Endodermal cell (in vitro differentiated cells): ENCODE data around the gene GH2. TPM values are rescaled to one million over a fixed set of nuclear protein-coding genes. Genes with fewer than 3 reads are reported as not detected.
"Not testable (repeated sequence)": the region's sequence is repeated elsewhere in the genome, so short reads cannot be mapped to it uniquely, and the experiment has no call there.

Source experiments
- DNase-seq: peaks from one replicate; pipeline ENCODE4 v3.0.0-alpha.2; 2017
- H3K27ac ChIP-seq: 2 replicates; pipeline ENCODE4 v1.5.1; 2013; ENCODE audit warnings: mild to moderate bottlenecking, low read depth, low read length, moderate library complexity
- H3K27me3 ChIP-seq: 2 replicates; pipeline ENCODE4 v1.6.1; 2013; ENCODE audit warnings: mild to moderate bottlenecking, low read length, moderate library complexity; ENCODE audit not compliant: insufficient read depth, control insufficient read depth, poor library complexity, severe bottlenecking
- H3K36me3 ChIP-seq: 2 replicates; pipeline ENCODE4 v1.7.0; 2013; ENCODE audit warnings: mild to moderate bottlenecking, low read length, moderate library complexity; ENCODE audit not compliant: control insufficient read depth, insufficient read depth
- H3K4me1 ChIP-seq: one replicate; pipeline ENCODE4 v1.7.0; 2013; ENCODE audit warnings: low read length; ENCODE audit not compliant: control insufficient read depth, insufficient read depth
- H3K4me3 ChIP-seq: 2 replicates; pipeline ENCODE4 v1.5.1; 2013; ENCODE audit warnings: mild to moderate bottlenecking, low read length, moderate library complexity
- H3K9ac ChIP-seq: 2 replicates; pipeline ENCODE4 v1.6.1; 2013; ENCODE audit warnings: mild to moderate bottlenecking, low read length, moderate library complexity; ENCODE audit not compliant: poor library complexity, severe bottlenecking; ENCODE audit errors: extremely low read depth
- H3K9me3 ChIP-seq: 2 replicates; pipeline ENCODE4 v1.6.1; 2013; ENCODE audit warnings: mild to moderate bottlenecking, low read length, moderate library complexity; ENCODE audit not compliant: control insufficient read depth
- H3K27ac Mint-ChIP-seq: 2 replicates; pipeline ENCODE4 v1.8.0; 2020; ENCODE audit warnings: mixed read lengths
- H3K27me3 Mint-ChIP-seq: 2 replicates; pipeline ENCODE4 v1.8.0; 2021; ENCODE audit warnings: mild to moderate bottlenecking, mixed read lengths; ENCODE audit not compliant: insufficient read depth
- H3K36me3 Mint-ChIP-seq: 2 replicates; pipeline ENCODE4 v1.8.0; 2020; ENCODE audit warnings: low read depth, mixed read lengths
- H3K4me1 Mint-ChIP-seq: 2 replicates; pipeline ENCODE4 v1.8.0; 2020; ENCODE audit warnings: mixed read lengths
- H3K4me3 Mint-ChIP-seq: 2 replicates; pipeline ENCODE4 v1.8.0; 2020; ENCODE audit warnings: mild to moderate bottlenecking, moderate library complexity, mixed read lengths
- H3K9me3 Mint-ChIP-seq: 2 replicates; pipeline ENCODE4 v1.8.0; 2020; ENCODE audit warnings: mild to moderate bottlenecking, mixed read lengths
- WGBS, 2 experiments: methylation state at CpG; one replicate each; pipeline versions ENCODE4 v1.1.5 to v1.1.7; 2013; ENCODE audit warnings: missing lambda C conversion rate in 2 of 2, mixed read lengths in 1 of 2; ENCODE audit not compliant: insufficient coverage in 1 of 2, insufficient read length in 1 of 2; 5-methylcytosine and 5-hydroxymethylcytosine counted together
- total RNA-seq, 2 donors: library from RNA; stranded (reverse); fragmentation: NEBNext Ultra II Directional in 1 of 2; extraction: Animal tissue kit (Norgen Biotek cat#: 25700) in 1 of 2; gene quantifications; 2 replicates in 1 of 2; 3 replicates in 1 of 2; pipeline ENCODE4 v1.2.1, GENCODE V29; 2021
- TF ChIP-seq, protein P1 (sequence below): fragments of 200-600 bp; sonication (generic); conservative IDR thresholded peaks from 2 replicates; pipeline ENCODE4 v1.5.0; 2021; ENCODE audit warnings: antibody characterized with exemption, mild to moderate bottlenecking

The GH2 gene
- total RNA-seq, 2 donors from 2014 or later = 0.42 to 0.49 TPM

DNA sequence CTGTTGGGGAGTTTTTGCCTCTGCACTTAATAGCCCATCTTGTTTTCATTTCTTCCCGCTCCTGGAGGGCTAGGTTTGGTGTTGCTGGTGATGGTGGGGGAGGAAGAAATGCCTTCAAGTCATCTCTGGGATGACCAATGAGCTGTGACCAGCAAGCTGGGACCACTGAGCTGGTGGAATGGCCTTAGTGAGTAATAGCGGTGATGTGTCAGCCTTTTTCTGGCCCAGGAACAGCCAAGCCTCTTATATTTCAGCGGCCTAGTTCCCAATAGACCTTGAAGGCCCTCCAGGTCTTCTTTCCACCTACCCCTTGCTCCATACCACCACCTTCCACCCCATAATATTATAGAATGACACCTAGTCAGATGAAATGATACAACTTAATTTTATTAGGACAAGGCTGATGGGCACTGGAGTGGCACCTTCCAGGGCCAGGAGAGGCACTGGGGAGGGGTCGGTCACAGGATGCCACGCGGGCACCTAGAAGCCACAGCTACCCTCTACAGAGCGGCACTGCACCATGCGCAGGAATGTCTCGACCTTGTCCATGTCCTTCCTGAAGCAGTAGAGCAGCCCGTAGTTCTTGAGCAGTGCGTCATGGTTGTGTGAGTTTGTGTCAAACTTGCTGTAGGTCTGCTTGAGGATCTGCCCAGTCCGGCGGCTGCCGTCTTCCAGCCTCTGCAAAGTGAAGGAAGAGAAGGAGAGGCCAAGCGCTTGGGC is 9.9 kb downstream of the GH2 start:
- H3K36me3 ChIP-seq, H3K27ac Mint-ChIP-seq, H3K27ac ChIP-seq, H3K4me3 ChIP-seq, H3K4me1 Mint-ChIP-seq, DNase-seq, H3K9me3 Mint-ChIP-seq, H3K9me3 ChIP-seq, H3K27me3 ChIP-seq, H3K4me1 ChIP-seq, H3K4me3 Mint-ChIP-seq, H3K36me3 Mint-ChIP-seq, H3K9ac ChIP-seq, H3K27me3 Mint-ChIP-seq: not testable (repeated sequence)
- WGBS, 2 experiments = 95 to 98% methylated on average over 4 to 9 of the region's 15 CpGs

DNA sequence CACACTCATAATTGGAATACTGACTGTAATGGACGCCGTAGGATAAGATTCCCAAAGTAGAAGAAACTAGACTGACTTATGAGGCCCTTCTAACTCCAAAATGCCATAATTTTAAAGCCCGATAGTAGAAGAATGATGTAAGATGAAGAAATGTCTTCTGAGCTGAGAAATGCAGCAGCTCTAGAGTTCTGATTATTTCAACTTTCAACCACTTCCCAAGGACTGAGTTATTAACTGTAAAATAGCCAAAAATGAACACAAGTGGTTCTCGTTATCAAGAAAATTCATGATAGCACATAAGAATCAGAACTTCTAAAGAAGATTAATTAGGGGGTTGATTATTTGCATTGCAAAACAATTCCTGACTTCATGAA is 11.5 kb downstream of the GH2 start:
- H3K9me3 Mint-ChIP-seq, H3K4me3 Mint-ChIP-seq, DNase-seq, H3K9me3 ChIP-seq, H3K36me3 Mint-ChIP-seq, H3K9ac ChIP-seq, H3K4me1 ChIP-seq, H3K27me3 Mint-ChIP-seq, H3K4me1 Mint-ChIP-seq, H3K27ac Mint-ChIP-seq, H3K4me3 ChIP-seq, H3K27me3 ChIP-seq, H3K36me3 ChIP-seq, H3K27ac ChIP-seq: not testable (repeated sequence)
- 95 to 100% methylated on average over 4 of the region's 4 CpGs for WGBS, 2 experiments

DNA sequence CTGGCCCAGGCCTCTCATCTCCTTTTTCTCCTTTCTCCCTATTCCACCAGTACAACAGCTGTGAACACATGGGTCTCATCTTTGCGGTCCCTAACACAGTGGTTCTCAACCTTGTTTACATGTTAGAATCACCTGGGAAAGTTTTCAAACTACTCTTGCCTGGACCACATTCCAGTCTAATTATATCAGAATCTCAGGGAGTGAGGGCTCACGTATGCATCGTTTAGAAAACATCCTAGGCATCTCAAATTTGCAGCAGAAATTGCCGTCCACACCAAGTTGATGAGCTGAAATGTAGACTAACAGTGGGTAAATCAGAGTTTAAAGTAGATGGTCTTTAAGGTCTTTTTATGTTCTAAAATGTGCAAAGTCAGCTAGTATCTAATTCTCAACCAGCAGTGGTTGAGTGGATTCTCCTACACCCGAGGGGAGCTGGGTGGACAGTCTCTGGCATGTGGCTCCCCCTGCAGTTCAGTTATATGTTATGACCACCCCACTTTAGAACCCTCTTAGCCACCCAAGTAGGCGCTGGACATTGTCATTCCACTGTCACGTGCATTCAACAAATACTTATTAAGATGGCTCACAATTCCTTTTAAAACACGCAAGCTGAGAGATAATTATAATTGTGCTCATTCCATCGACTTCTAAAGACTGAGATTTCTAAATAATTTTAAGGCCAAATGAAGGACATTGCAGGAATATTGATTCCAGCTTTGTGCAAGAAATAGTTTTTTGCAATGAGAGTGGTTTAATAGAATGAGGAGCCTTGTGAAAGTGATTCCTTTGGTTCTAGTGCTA is 12.1 kb downstream of the GH2 start:
- not testable (repeated sequence) for H3K27me3 ChIP-seq

DNA sequence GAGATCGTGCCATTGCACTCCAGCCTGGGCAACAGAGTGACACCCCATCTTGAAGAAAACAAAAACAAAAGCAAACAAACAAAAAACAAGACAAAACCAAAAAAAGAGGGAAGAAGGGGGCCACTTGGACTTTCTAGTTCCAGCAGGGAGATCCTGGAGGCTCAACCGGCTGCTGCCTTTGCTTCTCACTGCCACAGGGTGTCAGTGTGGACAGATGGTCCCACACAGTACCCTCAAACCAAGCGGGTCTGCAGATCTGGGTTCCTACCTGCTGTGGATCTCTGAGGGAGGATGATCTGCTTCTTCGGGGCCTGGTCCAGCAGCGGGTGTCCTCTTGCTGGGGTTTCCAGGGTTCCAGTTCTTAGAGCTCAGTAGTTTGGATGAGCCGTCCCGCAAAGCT is 15.1 kb downstream of the GH2 start:
- H3K9ac ChIP-seq, H3K36me3 ChIP-seq, H3K36me3 Mint-ChIP-seq, H3K27ac ChIP-seq, H3K4me1 ChIP-seq, H3K27me3 ChIP-seq, H3K4me3 Mint-ChIP-seq, H3K9me3 Mint-ChIP-seq, H3K4me3 ChIP-seq, H3K27ac Mint-ChIP-seq, H3K27me3 Mint-ChIP-seq, H3K9me3 ChIP-seq, H3K4me1 Mint-ChIP-seq: not testable (repeated sequence)
- peak; percentile 82 for DNase-seq
- TF ChIP-seq, protein P1, sequence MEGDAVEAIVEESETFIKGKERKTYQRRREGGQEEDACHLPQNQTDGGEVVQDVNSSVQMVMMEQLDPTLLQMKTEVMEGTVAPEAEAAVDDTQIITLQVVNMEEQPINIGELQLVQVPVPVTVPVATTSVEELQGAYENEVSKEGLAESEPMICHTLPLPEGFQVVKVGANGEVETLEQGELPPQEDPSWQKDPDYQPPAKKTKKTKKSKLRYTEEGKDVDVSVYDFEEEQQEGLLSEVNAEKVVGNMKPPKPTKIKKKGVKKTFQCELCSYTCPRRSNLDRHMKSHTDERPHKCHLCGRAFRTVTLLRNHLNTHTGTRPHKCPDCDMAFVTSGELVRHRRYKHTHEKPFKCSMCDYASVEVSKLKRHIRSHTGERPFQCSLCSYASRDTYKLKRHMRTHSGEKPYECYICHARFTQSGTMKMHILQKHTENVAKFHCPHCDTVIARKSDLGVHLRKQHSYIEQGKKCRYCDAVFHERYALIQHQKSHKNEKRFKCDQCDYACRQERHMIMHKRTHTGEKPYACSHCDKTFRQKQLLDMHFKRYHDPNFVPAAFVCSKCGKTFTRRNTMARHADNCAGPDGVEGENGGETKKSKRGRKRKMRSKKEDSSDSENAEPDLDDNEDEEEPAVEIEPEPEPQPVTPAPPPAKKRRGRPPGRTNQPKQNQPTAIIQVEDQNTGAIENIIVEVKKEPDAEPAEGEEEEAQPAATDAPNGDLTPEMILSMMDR = peak; percentile 26
- WGBS, 2 experiments = 60 to 82% methylated on average over 1 to 5 of the region's 7 CpGs

More for the DNA sequence above, 12.1 kb downstream of the GH2 start:
- H3K9me3 Mint-ChIP-seq, H3K4me3 Mint-ChIP-seq, H3K27me3 Mint-ChIP-seq, H3K36me3 ChIP-seq, H3K27ac ChIP-seq, DNase-seq, H3K4me1 ChIP-seq, H3K9ac ChIP-seq, H3K9me3 ChIP-seq, H3K4me1 Mint-ChIP-seq, H3K27ac Mint-ChIP-seq, H3K4me3 ChIP-seq, H3K36me3 Mint-ChIP-seq: not testable (repeated sequence)
- TF ChIP-seq, protein P1 = peak; percentile 66
- 84 to 85% methylated on average over 5 to 8 of the region's 9 CpGs for WGBS, 2 experiments
